Measurements from ENCODE around the gene GOLGA6B.

- TF ChIP-seq, protein P1, sequence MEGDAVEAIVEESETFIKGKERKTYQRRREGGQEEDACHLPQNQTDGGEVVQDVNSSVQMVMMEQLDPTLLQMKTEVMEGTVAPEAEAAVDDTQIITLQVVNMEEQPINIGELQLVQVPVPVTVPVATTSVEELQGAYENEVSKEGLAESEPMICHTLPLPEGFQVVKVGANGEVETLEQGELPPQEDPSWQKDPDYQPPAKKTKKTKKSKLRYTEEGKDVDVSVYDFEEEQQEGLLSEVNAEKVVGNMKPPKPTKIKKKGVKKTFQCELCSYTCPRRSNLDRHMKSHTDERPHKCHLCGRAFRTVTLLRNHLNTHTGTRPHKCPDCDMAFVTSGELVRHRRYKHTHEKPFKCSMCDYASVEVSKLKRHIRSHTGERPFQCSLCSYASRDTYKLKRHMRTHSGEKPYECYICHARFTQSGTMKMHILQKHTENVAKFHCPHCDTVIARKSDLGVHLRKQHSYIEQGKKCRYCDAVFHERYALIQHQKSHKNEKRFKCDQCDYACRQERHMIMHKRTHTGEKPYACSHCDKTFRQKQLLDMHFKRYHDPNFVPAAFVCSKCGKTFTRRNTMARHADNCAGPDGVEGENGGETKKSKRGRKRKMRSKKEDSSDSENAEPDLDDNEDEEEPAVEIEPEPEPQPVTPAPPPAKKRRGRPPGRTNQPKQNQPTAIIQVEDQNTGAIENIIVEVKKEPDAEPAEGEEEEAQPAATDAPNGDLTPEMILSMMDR (conservative IDR thresholded peaks at IDR 0.05; ENCODE audit: low read depth, low read length), result no peak
- no peak for TF ChIP-seq EZH2 (IDR thresholded peaks at IDR 0.05; ENCODE audit: borderline replicate concordance, low read depth, low read length, poor library complexity, severe bottlenecking)
Observed at GRCh38 chr15:72609862-72610261, 44.6 kb upstream of the GOLGA6B start.

Measured in A673 (cell line).